Liver (tissue), 9 donors: ENCODE data around the gene PRKACA. TPM values are rescaled to one million over a fixed set of nuclear protein-coding genes. Genes with fewer than 3 reads are reported as not detected.
"Not testable (repeated sequence)": the region's sequence is repeated elsewhere in the genome, so short reads cannot be mapped to it uniquely, and the experiment has no call there.

Experiments
- DNase-seq: peaks from one replicate; pipeline ENCODE4 v3.0.0-alpha.2; 2017; ENCODE audit warnings: low spot score
- H3K27ac ChIP-seq, 2 donors: one replicate each; pipeline ENCODE4 v1.7.0; 2013; ENCODE audit warnings: inconsistent platforms in 2 of 2, low read length in 2 of 2, control low read depth in 1 of 2, low read depth in 1 of 2, mild to moderate bottlenecking in 1 of 2
- H3K27me3 ChIP-seq, 4 donors: one replicate each; pipeline versions ENCODE4 v1.6.1 to v1.7.0; 2013; ENCODE audit warnings: low read length in 3 of 4, inconsistent platforms in 1 of 4, mild to moderate bottlenecking in 1 of 4, moderate library complexity in 1 of 4; ENCODE audit not compliant: control insufficient read depth in 4 of 4, insufficient read depth in 4 of 4
- H3K36me3 ChIP-seq, 4 donors: one replicate each; pipeline versions ENCODE4 v1.6.1 to v1.7.0; 2013; ENCODE audit warnings: low read length in 3 of 4, mild to moderate bottlenecking in 3 of 4, low read depth in 1 of 4, moderate library complexity in 1 of 4; ENCODE audit not compliant: control insufficient read depth in 4 of 4, insufficient read depth in 3 of 4
- H3K4me1 ChIP-seq, 4 donors: one replicate each; pipeline versions ENCODE4 v1.6.1 to v1.7.0; 2013; ENCODE audit warnings: low read length in 3 of 4, mild to moderate bottlenecking in 3 of 4, moderate library complexity in 1 of 4; ENCODE audit not compliant: control insufficient read depth in 4 of 4, insufficient read depth in 4 of 4
- H3K4me3 ChIP-seq, 3 donors: one replicate each; pipeline versions ENCODE4 v1.6.1 to v1.7.0; 2013; ENCODE audit warnings: low read length in 3 of 3, control low read depth in 1 of 3, low read depth in 1 of 3, mild to moderate bottlenecking in 1 of 3
- H3K9ac ChIP-seq, 2 donors: one replicate each; pipeline ENCODE4 v1.7.0; 2013; ENCODE audit warnings: low read length in 2 of 2, mild to moderate bottlenecking in 2 of 2, moderate library complexity in 2 of 2, control low read depth in 1 of 2, low read depth in 1 of 2
- H3K9me3 ChIP-seq, 4 donors: one replicate each; pipeline versions ENCODE4 v1.6.1 to v1.7.0; 2013; ENCODE audit warnings: low read length in 3 of 4; ENCODE audit not compliant: control insufficient read depth in 4 of 4
- CTCF ChIP-seq: fragments of 150-350 bp; IDR thresholded peaks from 2 replicates; pipeline ENCODE4 v1.5.1; 2017; ENCODE audit warnings: improper control_type of control experiment, low read depth, low read length; ENCODE audit not compliant: missing input control
- RAD21 ChIP-seq, 2 donors: IDR thresholded peaks; 2 replicates each; pipeline ENCODE4 v1.6.1; 2016; ENCODE audit warnings: antibody characterized with exemption in 2 of 2, mild to moderate bottlenecking in 2 of 2
- WGBS: extraction: QIAGEN DNeasy Blood & Tissue Kit; methylation state at CpG from one replicate; pipeline ENCODE4 v1.1.7; 2013; 5-methylcytosine and 5-hydroxymethylcytosine counted together
- polyA plus RNA-seq, 2 donors: library from polyadenylated mRNA; stranded (reverse) in 1 of 2; unstranded in 1 of 2; fragments of 200-250 nt in 1 of 2; fragments of >200 nt in 1 of 2; fragmentation: Nextera tagmentation in 1 of 2; extraction: Ambion mirVana in 1 of 2; gene quantifications; one replicate each; pipeline versions ENCODE4 v1.2.1 to v1.2.3, GENCODE V29; 2013 to 2015
- total RNA-seq, 2 donors: library from RNA; depleted of rRNA; stranded (reverse); fragments of >200 nt; gene quantifications; one replicate each; pipeline ENCODE4 v1.2.3, GENCODE V29; 2014
- donor health status: healthy.
- donor health status: healthy.
- donor health status: healthy.
- donor health status: healthy.
- donor health status: healthy.

The PRKACA gene
- total and polyA plus RNA-seq, 4 donors = 15.5 to 72.4 (median 40.2) TPM

DNA sequence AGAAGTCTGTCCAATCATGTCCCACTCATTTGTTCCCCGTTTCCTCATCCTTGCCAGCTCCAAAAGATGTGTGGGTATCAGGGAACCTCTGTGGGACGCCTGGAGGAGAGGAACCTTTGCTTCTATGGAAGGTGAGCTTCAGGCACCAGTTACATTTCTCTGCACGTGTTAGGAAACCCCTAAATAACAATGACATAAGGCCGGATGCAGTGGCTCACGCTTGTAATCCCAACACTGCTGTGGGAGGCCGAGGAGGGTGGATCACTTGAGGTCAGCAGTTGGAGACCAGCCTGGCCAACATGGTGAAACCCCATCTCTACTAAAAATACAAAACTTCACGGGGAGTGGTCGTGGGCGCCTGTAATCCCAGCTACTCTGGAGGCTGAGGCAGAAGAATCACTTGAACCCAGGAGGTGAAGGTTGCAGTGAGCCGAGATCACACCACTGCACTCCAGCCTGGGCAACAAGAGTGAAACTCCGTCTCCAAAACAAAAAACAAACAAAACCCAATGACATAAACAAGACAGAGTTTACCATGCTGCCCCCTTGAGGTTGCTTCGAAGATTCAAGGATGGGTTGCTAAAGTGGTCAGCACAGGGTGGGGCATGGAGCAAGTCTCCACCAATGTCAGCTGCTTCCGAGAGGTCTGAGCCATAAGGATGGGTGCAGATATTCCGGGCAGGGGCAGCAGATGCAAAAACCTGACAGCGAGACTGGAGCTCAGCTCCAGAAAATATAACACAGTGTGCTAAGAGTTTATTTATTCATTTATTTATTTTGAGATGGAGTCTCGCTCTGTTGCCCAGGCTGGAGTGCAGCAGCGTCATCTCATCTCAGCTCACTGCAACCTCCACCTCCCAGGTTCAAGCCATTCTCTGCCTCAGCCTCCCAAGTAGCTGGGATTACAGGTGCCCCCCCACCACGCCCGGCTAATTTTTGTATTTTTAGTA lies 74.6 kb downstream of the PRKACA start:
- TF ChIP-seq CTCF (peak; percentile 43), RAD21 (IDR thresholded peaks at IDR 0.05) (peak; percentile 65 to 80)
- peak; percentile 57 for DNase-seq
- H3K9me3 ChIP-seq, H3K36me3 ChIP-seq, H3K27me3 ChIP-seq, H3K4me1 ChIP-seq, H3K27ac ChIP-seq, H3K9ac ChIP-seq, H3K4me3 ChIP-seq: not testable (repeated sequence)
- WGBS = 69% methylated on average over 19 of the region's 19 CpGs

Other genes starting within 250 kb of the PRKACA start
- gene NANOS3, start 240.6 kb downstream of the PRKACA start, total RNA-seq = not detected
- gene NANOS3, start 240.6 kb downstream of the PRKACA start, polyA plus RNA-seq = not detected
- 1 to 10 TPM in 1 of 2 donors, under 1 TPM in 1; 0.42 to 5.3 TPM for gene BRME1, start 211.6 kb downstream of the PRKACA start, total RNA-seq
- under 1 TPM; 0.46 to 0.51 TPM for gene BRME1, start 211.6 kb downstream of the PRKACA start, polyA plus RNA-seq
- gene CC2D1A, start 211.6 kb downstream of the PRKACA start, total RNA-seq = 10 to 100 TPM in 1 of 2 donors, 1 to 10 TPM in 1; 7.4 to 12.0 TPM
- 10 to 100 TPM in 1 of 2 donors, 1 to 10 TPM in 1; 8.4 to 11.5 TPM for gene CC2D1A, start 211.6 kb downstream of the PRKACA start, polyA plus RNA-seq
- gene PODNL1, start 179.3 kb downstream of the PRKACA start, total RNA-seq = not detected
- under 1 TPM in 1 of 2 donors, not detected in 1; 0.30 TPM for gene PODNL1, start 179.3 kb downstream of the PRKACA start, polyA plus RNA-seq
- gene DCAF15, start 165.3 kb downstream of the PRKACA start, total RNA-seq = 10 to 100 TPM in 1 of 2 donors, 1 to 10 TPM in 1; 3.8 to 10.4 TPM
- 1 to 10 TPM; 2.6 to 7.3 TPM for gene DCAF15, start 165.3 kb downstream of the PRKACA start, polyA plus RNA-seq
- 1 to 10 TPM; 3.7 to 5.6 TPM for gene RFX1, start 111.4 kb downstream of the PRKACA start, total RNA-seq
- 1 to 10 TPM; 1.8 to 3.3 TPM for gene RFX1, start 111.4 kb downstream of the PRKACA start, polyA plus RNA-seq
- gene RLN3, start 89.6 kb downstream of the PRKACA start, total RNA-seq = not detected
- gene RLN3, start 89.6 kb downstream of the PRKACA start, polyA plus RNA-seq = not detected
- 1 to 10 TPM; 1.9 to 2.8 TPM for gene IL27RA, start 86.0 kb downstream of the PRKACA start, total RNA-seq
- 1 to 10 TPM; 1.0 to 1.2 TPM for gene IL27RA, start 86.0 kb downstream of the PRKACA start, polyA plus RNA-seq
- gene PALM3, start 55.7 kb downstream of the PRKACA start, total RNA-seq = 1 to 10 TPM; 1.4 to 6.6 TPM
- gene PALM3, start 55.7 kb downstream of the PRKACA start, polyA plus RNA-seq = 10 to 100 TPM in 1 of 2 donors, 1 to 10 TPM in 1; 5.3 to 17.9 TPM
- gene MISP3, start 45.0 kb downstream of the PRKACA start, total RNA-seq = 1 to 10 TPM in 1 of 2 donors, under 1 TPM in 1; 0.28 to 3.8 TPM
- gene MISP3, start 45.0 kb downstream of the PRKACA start, polyA plus RNA-seq = 1 to 10 TPM; 1.8 to 3.9 TPM
- gene C19orf67, start 32.0 kb downstream of the PRKACA start, total RNA-seq = under 1 TPM in 1 of 2 donors, not detected in 1; 0.25 TPM
- not detected for gene C19orf67, start 32.0 kb downstream of the PRKACA start, polyA plus RNA-seq
- gene SAMD1, start 27.0 kb downstream of the PRKACA start, total RNA-seq = 10 to 100 TPM in 1 of 2 donors, 1 to 10 TPM in 1; 6.4 to 33.0 TPM
- 10 to 100 TPM in 1 of 2 donors, 1 to 10 TPM in 1; 2.1 to 11.7 TPM for gene SAMD1, start 27.0 kb downstream of the PRKACA start, polyA plus RNA-seq
- 10 to 100 TPM in 1 of 2 donors, under 1 TPM in 1; 0.25 to 20.5 TPM for gene ASF1B, start 18.8 kb upstream of the PRKACA start, total RNA-seq
- gene ASF1B, start 18.8 kb upstream of the PRKACA start, polyA plus RNA-seq = 1 to 10 TPM in 1 of 2 donors, under 1 TPM in 1; 0.63 to 2.6 TPM
- gene ADGRL1, start 88.4 kb upstream of the PRKACA start, total RNA-seq = 1 to 10 TPM in 1 of 2 donors, under 1 TPM in 1; 0.56 to 1.6 TPM
- gene ADGRL1, start 88.4 kb upstream of the PRKACA start, polyA plus RNA-seq = under 1 TPM; 0.14 to 0.50 TPM